Stromal cell of bone marrow (primary cell): ENCODE results near the gene RIC3.

Experiments used
- DNase-seq: peaks from one replicate; pipeline ENCODE4 v3.0.0-alpha.2; 2012; ENCODE audit warnings: low read depth

RIC3 gene, protein sequence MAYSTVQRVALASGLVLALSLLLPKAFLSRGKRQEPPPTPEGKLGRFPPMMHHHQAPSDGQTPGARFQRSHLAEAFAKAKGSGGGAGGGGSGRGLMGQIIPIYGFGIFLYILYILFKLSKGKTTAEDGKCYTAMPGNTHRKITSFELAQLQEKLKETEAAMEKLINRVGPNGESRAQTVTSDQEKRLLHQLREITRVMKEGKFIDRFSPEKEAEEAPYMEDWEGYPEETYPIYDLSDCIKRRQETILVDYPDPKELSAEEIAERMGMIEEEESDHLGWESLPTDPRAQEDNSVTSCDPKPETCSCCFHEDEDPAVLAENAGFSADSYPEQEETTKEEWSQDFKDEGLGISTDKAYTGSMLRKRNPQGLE

DNA sequence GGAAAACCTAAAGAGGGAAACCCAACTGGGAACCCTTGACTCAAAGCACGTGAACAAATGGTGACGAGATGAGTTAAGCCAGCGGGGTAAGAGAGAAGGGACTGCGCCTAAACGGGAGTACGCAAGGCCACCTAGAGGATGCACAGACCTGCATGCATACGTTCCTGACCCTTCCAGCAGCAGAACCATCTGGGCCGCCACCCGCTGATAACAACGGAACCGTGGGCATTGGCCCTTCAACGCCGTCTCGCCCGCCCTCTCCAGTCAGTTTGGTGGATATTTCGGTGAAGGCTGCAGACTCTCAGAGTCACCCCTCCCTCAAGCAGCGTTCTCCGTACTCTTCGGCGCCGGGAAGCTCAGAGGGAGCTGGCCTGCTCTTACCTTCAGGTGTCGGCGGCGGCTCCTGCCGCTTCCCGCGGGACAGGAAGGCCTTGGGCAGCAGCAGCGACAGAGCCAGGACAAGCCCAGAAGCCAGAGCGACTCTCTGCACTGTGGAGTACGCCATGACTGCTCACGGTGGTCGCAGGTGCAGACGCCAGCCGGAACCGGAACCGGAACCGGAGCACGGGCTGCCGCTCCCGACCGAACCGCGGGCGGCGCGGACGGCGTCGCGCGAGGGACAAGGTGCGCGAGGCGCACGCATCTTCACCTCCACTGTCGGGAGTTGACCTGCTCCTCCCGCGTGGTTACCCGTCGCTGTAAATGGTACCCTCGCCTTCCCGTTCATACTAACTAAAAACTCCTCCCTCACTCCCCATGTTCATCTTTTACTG, at the start of gene RIC3:
Gene RIC3, minus strand, starts transcription at position 541 of the 773 bp plus-strand sequence. Its CDS starts 36 bp downstream, at position 505.
- no peak for DNase-seq

- no peak for DNase-seq
Measured at GRCh38 chr11:8218409-8218808, 49.6 kb upstream of the RIC3 start.

DNA sequence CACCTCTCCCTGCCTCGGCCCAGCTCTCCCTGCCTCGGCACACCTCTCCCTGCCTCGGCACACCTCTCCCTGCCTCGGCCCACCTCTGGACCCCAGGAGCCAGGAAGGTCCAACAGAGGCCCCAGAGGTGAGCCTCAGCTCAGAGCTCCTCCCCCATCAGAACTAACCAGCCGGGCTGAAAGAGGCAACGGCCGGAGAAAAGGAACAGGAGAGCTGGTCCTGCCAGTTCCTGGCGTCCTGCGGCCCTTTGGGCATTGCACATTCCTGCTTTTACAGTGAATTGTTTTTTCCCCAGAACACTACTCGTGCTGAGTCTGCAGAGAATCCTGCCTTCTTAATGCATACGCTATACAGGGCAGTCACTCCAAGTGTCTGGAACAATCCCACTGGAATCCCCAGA, 49.1 kb upstream of the RIC3 start:
- no peak for DNase-seq

GRCh38 chr11:8217136-8217535, 48.3 kb upstream of the RIC3 start:
- no peak for DNase-seq

DNA sequence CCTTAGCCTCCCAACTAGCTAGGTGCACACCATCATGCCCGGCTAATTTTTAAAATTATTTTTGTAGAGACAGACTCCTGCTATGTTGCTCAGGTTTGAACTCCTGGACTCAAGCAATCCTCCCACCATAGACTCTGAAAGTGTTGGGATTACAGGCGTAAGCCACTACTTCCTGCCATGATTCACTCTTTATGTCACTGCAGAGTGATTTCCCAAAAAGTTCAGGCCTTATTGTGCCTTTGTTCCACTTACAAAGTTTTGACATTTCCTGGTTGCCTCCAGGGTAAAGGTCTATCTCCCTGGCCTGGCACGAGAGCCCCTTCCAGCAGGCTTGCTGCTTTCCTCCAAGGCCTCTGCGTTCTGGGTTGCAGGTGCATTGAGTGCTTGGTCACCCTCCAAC, 44.6 kb upstream of the RIC3 start:
- DNase-seq: no peak

- DNase-seq: no peak
Measured at GRCh38 chr11:8209208-8209807, 40.5 kb upstream of the RIC3 start.

- no peak for DNase-seq
Measured at GRCh38 chr11:8207080-8208000, 38.5 kb upstream of the RIC3 start.

- DNase-seq: no peak
Measured at GRCh38 chr11:8206251-8207079, 37.6 kb upstream of the RIC3 start.

- DNase-seq: no peak
Measured at GRCh38 chr11:8205566-8205965, 36.7 kb upstream of the RIC3 start.

- no peak for DNase-seq
Measured at GRCh38 chr11:8204596-8204995, 35.8 kb upstream of the RIC3 start.

DNA sequence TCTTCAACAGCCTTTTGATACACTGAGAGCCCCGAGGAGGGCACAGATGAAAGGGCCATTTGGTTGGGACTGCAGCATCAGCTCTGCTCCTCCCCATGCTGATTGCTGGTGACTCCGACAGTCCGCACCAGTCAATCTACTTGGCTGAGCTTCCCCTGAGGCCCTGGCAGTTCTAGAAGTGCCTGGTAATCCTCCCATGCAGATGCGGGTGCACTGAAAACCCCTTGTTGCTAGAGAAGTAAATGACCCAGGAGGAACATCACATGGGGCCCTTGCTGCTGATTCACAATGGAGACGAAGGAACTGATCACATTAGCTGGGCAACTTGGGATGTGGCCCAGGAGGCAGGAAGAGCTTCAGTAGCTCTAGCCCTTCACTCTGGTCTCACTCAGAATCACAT, 35.2 kb upstream of the RIC3 start:
- no peak for DNase-seq

DNA sequence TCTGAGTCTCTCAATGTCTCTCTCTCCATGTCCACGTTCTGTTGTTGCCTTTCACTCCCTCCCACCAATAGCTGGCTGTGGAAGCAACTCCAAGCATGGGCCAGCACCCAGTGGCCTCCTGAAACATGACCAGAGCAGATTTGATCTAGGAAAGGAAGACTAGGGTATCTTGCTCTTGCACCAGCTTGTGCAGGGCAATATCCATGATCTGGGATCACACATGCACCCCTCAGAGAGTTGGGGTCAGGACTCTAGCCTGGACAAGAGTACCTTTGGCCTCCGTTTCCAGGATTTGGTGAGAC, 34.5 kb upstream of the RIC3 start:
- DNase-seq: no peak

- no peak for DNase-seq
Measured at GRCh38 chr11:8202516-8203413, 33.9 kb upstream of the RIC3 start.

DNA sequence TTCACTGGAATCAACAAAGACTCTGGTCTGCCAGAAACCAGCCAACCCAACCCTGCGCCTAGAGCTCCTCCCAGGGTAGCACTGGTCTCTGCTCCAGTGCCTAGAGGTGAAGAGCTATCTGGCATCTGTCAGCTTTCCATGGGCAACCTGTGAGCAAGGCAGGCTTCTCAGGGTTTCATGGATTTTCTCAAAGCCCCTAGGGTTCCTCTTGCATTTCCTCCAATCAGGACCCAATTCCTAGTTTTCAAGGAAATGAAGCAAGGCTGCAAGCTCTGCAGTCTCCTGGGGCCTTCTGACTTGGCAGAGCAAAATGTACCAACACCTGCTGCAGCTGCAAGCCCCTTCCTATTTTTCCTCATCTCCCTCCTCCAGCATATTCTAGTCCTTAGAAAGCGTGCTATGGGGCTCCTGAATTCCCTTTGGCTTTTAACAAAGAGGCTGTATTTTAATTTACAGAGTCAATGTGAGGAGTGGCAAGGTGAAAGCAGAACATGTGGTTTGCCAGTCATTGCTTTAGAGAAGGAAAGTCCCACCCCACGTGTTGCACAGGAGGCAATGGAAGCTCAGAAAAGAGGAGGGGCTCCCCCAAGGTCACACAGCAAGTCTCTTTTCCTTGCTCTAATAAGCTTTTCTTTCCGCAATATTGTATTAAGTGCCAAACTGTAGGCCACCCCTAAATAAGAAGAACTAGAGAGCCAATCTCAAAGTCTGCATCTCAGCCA, 33.0 kb upstream of the RIC3 start:
- no peak for DNase-seq

GRCh38 chr11:8199676-8200075, 30.9 kb upstream of the RIC3 start:
- DNase-seq: no peak

DNA sequence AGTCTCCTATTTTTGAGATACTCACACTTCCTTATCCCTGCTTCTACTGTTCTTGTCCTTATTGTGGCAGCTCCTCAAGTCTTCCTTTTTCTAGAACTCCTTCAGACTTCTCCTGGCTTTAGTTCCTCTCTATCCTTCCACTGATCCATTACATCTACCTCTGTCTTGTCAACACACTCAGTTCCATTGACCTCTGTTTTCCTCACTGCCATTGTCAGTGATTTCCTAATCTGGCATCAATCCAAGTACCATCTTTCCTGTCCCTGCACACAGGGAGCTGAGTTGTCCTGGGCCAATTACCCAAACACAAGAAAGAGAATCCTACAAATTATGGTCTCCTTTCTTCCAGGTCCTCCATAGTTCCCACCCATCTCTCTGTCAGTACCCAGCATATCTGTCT, 27.9 kb upstream of the RIC3 start:
- DNase-seq: no peak

DNA sequence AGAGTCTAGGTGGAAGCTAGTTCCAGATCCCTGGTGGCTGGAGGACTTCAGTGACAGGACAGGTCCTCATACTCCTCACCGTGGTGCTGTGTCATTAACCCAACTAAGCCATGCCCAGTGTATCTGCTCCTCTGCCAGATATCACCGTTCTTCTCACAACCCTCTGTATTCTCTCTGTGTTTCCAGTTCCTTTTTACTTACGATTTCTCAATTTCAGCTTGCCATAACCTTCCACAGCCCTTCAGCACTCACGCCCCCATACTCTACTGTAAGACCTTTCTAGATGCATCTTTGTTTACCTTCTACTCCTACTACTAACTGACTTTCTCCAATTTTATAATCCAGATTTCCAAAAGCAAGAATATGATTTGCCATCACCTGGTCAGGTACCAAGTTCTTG, 26.1 kb upstream of the RIC3 start:
- no peak for DNase-seq

GRCh38 chr11:8192896-8193209, 24.0 kb upstream of the RIC3 start:
- DNase-seq: no peak

GRCh38 chr11:8192016-8192895, 23.4 kb upstream of the RIC3 start:
- peak; percentile 31 for DNase-seq
